SK-N-DZ (cell line): ENCODE measurements around the gene TLCD1.

ENCODE experiments used
- DNase-seq: peaks from one replicate; pipeline ENCODE4 v3.0.0-alpha.2; 2015; ENCODE audit warnings: low spot score

TLCD1 gene

DNA sequence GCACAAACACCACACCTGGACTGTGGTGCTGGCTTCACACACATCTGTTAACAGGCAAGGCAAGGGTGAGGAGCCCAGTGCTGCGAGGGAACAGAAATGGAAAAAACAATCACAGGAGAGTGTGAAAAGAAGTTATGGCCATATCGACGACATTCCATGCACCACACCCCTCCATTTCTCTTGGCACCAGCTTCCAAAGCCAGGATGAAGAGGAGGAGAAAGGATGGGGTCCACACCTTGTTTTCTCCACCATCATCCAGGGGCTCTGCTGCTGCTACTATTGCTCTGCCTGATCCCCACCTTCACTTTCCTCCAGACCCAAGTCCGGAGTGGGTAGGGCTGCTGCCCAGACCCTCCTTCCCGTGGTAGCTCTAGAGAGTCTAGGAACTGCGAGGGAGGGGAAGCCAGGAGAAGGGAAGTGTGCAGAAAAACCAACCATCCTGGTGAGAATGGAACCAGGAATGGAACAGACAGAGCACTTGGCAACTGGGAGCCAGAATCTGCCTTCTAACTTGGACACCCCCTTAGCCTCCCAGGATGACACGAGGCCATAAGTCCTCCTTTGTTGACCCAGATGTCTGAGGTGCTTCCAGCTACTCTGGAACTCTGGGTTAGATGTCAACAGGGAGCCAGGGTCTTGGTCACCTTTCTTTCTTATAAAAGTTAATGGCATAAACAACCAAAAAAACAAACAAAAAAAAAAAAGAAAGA, 13.2 kb downstream of the TLCD1 start:
- no peak for DNase-seq

DNA sequence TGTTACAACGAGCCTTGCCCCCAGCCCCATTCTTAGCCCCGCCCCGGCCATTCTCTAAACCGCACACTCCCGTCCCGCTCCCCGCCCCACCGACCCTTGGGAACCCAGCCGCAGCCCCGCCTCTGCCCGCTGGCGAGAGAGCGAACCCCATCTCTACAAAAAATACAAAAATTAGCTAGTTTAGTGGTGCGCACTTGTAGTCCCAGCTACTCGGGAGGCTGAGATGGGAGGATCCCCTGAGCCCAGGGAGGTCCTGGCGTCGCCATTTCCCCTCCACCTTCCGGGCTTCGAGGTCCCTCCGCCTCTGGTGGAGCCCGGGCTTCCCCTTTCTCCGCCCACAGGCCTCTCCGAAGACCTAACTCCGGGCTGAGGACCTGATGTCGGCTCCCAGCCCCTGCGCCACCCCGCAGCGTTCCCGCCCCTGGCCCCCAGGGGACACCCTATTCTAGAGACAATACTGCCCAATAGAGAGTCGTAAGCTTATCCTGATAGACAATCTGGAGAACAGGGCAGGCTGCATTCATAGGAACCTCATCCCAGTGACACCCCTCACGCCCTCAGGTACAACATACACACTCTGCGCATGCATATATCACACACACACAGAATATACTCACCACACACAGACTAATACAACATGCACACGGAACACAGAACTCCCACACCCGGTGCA, 13.9 kb downstream of the TLCD1 start:
- no peak for DNase-seq

DNA sequence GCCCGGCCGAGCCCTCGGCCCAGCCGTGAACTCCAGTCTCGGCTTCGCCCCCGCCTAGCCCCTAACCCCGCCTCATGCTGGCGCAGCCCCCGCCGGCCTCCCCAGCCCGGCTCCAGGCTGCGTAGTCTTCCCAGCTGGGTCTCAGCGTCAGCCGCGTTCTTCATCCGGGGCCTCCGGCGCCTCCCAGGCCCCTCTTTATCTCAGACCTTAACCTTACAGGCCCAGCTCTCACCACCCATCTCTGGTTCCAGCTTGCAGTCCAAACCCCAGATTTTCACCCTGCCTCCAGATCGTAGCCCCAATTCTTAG, 14.4 kb downstream of the TLCD1 start, which contains the start of gene PROCA1:
Gene PROCA1, minus strand, starts transcription at position 166 of the 309 bp plus-strand sequence. CDS start 228 bp downstream, outside the sequence.
- DNase-seq, result no peak

- DNase-seq, result peak; percentile 97
Observed at GRCh38 chr17:28710861-28711722, 14.9 kb downstream of the TLCD1 start.

DNA sequence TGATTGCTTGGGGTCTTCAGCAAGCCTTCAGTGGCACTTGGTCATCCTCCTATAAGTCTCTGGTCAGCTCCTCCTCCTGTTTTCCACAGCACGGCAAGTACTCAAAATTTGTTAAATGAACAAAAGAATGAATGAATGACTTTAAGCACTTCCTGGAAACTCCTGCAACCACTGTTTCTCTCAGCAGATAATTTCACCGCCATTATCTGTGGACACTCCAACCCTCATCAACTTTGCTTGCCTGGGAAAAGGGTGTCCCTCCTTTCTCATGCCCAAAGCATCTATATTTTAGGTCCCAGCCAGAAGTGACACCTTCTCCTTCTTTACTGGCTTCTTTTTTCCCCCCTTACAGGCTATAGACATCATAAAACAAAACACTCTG, 18.7 kb downstream of the TLCD1 start:
- DNase-seq, result no peak

DNA sequence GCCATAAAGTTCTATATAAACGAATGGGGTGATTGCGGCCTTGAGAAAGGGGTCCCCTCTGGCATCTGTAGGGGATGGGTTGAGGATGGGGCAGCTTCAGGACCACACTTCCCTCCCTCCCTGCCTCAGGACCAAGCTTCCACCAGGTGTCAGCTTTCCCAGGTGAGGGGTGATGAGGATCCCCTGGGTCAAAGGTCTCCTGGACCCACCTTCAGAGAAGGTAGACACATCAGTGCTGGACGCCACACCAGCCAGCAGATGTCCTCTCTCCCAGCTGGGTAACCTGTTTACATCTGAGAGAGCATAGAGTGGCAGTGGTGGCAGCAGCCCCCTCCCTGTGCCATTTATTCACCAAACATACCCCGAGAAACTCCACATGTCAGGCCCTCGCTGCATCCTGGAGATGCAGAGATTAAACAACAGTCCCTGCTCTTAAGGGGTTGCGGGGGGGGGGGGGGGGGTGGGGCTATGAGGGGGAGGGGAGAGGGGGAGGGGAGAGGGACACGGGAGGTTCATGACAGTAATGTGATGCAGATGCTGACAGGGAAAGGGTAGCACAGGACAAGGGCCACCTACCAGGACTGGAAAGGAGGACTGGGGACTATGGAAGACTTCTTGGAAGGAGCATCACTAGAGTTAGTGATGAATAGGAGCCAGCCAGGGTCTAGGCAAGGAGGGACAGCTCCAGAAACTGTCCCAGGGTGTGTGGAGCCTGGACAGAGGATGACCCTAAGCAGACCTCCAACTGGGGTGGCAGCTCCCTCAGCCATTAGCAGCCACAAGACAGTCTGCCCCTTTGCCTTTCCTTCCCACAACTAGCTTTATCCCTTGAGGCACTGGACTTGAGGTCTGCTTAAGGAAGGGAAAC, 19.3 kb downstream of the TLCD1 start:
- peak; percentile 89 for DNase-seq

- DNase-seq, result no peak
Observed at GRCh38 chr17:28705728-28706334, 20.2 kb downstream of the TLCD1 start.

GRCh38 chr17:28705074-28705659, 20.9 kb downstream of the TLCD1 start:
- no peak for DNase-seq

DNA sequence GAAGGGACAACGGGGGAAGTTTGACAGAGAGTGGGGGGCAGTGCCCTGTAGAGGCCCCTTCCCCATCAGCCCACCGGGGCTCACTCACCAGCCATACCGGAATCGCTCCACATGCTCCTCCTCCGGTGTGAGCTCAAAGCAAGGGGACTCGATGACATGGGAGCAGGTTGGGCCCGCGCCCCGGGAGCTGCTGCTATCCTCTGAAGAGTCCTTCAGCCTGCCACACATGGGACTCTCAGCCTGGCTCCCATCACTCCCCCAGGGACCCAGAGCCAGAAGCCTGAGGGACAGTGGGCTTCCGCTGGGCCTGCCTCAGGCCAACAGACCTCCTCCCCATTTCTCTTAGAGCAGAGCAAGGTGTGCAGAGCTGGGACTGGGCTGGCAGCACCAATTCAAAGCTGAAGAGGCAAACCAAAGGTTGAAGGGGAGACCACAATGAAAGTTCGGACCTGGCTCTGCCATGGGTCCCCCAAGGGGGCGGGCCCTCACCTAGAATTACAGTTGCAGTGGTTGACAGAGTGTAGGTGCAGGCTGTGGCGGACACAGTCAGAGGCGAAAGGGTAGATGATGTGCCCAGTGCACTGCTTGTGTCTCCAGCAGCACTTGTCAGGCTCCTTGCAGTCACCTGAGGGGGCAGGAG, 21.7 kb downstream of the TLCD1 start:
- DNase-seq, result no peak

GRCh38 chr17:28703552-28704218, 22.3 kb downstream of the TLCD1 start:
- no peak for DNase-seq

DNA sequence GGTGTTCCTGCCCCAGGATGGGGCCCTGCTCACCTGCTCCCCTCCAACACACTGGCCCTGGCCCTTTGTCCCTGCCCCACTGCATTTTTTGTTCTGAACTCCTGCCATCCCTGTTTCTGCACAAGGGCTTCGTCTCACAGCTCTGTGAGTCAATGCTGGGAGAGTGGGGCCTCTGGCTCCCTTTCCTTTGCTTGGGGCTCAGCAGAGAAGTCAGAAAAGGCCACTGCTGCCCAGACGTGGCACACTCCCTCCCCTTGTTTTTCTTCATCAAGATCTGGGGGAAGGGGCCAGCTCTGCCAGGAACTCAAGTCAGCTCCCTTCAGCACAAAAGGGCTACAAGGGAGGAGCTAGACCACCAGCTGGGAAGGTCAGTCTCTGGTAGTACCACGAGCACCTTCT, 23.3 kb downstream of the TLCD1 start:
- DNase-seq, result no peak

DNA sequence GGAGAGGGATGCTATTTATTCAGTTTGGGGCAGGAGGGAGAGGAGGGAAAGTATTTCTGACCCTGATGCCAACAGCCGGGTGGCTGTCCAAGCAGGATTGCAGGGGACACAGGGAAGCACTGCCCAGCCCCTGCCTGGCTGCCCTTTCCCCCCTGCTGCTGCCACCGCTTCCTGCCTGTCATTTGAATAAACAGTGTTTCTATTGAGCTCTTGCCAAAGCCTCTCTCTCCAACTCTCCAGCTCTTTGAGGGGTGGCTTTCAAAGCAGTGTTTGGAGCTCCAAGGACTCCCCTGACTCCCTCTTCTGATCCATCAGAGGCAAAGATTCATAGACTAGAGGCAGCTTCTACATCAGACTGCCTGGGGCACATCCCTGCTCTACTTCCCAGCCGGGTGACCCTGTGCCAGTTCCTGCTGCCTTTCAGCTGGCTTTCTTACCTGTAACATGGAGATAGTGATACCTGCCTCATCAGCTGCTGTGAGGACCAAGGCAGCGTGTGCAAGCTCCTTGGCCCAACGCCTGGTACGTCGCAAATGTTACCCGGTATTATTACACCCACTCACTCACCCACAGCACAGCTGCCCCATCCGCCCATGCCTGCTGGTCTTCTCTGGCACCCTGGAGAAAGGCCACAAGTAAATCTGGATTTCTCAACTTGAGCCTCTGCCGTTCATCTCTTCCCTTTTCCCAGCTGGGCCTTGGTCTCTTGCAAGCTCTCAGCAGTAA, 23.8 kb downstream of the TLCD1 start:
- no peak for DNase-seq

DNA sequence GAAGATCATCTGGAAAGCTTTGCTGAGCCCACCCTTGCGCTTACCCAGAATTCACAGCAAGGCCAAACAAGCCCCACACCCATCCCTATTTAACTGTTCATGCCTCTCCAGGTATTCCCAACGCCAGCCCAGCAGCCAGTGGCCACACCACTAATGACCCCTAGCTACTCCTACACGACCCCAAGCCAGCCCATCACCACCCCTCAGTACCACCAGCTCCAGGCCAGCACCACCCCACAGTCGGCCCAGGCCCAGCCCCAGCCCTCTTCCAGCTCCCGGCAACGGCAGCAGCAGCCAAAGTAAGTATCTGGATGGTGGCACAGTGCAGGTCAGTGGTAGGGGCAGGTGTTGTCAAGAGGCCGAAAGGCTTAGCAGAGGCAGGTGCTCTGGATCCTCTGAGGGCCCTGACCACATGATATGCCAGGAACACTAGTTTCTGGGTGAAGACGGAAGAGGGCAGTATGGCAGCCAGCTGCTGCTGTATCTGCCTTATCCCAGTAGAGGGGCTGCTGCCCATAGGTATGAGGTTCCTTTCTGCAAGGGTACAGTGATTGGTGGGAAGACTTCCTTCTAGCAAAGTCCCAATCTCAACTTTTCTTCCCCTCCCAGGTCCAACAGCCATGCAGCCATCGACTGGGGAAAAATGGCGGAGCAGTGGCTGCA, 25.1 kb downstream of the TLCD1 start:
- no peak for DNase-seq

DNA sequence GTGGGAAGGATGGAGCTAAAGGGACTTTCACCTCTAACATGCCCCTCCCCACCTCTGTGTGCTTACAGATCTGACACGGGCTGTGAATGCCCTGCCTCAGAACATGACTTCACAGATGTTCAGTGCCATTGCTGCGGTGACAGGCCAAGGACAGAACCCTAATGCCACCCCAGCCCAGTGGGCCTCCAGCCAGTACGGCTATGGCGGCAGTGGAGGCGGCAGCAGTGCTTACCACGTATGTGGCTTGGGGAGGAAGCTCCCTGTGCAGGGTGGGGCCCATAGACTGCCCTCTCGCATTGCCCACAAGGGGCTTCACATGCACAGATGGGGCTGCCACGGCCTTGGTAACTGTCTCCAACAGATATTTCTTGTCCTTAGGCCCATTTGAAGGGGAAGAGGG, 25.8 kb downstream of the TLCD1 start:
- DNase-seq, result no peak

GRCh38 chr17:28698253-28698941, 27.6 kb downstream of the TLCD1 start:
- DNase-seq, result no peak

GRCh38 chr17:28693869-28694268, 32.2 kb downstream of the TLCD1 start:
- DNase-seq, result no peak

- no peak for DNase-seq
Observed at GRCh38 chr17:28689011-28689410, 37.0 kb downstream of the TLCD1 start.

- DNase-seq, result no peak
Observed at GRCh38 chr17:28688481-28688880, 37.6 kb downstream of the TLCD1 start.
